Brain pericyte (primary cell): ENCODE measurements around the gene WDR46.

ENCODE experiments used
- DNase-seq: peaks from one replicate; pipeline ENCODE4 v3.0.0-alpha.2; 2012; ENCODE audit warnings: low read depth, low spot score

Gene WDR46

GRCh38 chr6:33313709-33314514 lies 24.9 kb upstream of the WDR46 start, which contains the start of gene TAPBP:
TSS of gene TAPBP (minus strand) at chr6:33314078. CDS start at chr6:33314041, 37 bp downstream.
- no peak for DNase-seq

DNA sequence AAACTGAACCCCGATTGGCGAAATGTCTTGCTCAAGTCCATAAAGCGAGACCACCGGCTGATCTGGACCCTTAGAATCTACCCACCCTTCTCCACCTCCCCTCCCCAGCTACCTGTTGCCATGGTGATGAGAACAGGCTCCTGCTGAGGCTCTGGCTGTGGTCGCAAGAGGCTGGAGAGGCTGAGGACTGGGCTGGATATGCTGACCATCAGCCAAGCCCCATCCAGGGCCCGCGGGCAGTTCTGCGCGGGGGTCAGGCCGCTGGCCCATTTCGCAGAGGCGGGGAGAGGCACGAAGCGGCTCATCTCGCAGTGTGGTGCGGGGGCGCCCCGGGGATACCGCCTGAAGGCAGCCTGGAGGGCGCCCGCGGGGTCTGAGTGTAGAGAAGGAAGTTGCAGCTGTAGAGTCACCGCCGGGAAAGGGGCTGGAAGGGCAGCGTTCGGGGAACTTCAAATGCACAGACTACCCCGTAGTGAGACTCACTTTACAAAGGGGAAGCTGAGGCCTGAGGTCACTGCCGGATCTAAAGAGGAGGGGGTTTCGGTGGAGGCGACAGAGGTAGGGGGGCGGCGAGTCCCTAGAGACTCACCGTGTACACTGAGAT lies 24.2 kb upstream of the WDR46 start:
- DNase-seq, result no peak

- DNase-seq, result no peak
These were observed 23.5 kb upstream of the WDR46 start for GRCh38 chr6:33312361-33313104.

- DNase-seq, result no peak
These were observed 17.3 kb upstream of the WDR46 start for GRCh38 chr6:33306356-33306755.

GRCh38 chr6:33305052-33305451 lies 16.0 kb upstream of the WDR46 start:
- DNase-seq, result no peak

GRCh38 chr6:33304216-33304615 lies 15.2 kb upstream of the WDR46 start:
- no peak for DNase-seq

GRCh38 chr6:33301877-33302276 lies 12.8 kb upstream of the WDR46 start:
- DNase-seq, result no peak

DNA sequence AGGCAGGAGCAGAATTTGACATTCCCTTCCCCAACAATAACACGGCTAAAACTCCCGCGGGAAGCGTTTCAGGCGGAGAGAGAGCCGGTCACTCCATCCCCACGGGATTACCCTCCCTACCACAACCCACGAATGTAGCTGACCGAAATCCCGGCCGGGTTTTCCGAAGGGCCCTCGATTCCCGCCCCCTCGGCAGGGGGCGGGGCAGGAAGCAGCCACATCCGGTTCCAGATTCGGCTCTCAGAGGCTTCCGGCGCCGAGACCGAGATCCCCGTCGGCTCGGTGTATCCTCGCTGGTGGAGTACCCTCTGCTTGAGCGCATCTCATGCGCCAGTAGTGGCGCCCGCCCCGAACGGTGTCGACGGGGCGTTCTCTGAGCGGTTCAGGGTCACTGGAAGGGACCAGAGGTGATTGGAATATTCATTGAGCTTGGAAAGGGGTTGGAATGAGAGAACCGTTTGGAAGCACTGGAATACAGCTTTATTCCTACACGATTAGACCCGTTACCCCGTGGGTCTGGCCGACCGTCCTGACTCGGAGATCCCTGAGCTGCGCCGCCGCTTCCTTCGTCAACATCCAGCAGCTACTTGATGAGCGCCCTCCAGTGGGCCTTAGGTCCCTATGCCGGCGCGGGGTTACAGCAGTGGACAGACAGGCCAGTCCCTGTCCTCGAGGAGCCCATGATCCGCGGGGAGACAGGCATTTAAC lies 10.4 kb upstream of the WDR46 start:
- DNase-seq, result no peak

- no peak for DNase-seq
These were observed 9.8 kb upstream of the WDR46 start, which contains the start of gene RGL2 for GRCh38 chr6:33298773-33299236. TSS of gene RGL2 (minus strand) at chr6:33298942. CDS start at chr6:33298610, 332 bp downstream.

DNA sequence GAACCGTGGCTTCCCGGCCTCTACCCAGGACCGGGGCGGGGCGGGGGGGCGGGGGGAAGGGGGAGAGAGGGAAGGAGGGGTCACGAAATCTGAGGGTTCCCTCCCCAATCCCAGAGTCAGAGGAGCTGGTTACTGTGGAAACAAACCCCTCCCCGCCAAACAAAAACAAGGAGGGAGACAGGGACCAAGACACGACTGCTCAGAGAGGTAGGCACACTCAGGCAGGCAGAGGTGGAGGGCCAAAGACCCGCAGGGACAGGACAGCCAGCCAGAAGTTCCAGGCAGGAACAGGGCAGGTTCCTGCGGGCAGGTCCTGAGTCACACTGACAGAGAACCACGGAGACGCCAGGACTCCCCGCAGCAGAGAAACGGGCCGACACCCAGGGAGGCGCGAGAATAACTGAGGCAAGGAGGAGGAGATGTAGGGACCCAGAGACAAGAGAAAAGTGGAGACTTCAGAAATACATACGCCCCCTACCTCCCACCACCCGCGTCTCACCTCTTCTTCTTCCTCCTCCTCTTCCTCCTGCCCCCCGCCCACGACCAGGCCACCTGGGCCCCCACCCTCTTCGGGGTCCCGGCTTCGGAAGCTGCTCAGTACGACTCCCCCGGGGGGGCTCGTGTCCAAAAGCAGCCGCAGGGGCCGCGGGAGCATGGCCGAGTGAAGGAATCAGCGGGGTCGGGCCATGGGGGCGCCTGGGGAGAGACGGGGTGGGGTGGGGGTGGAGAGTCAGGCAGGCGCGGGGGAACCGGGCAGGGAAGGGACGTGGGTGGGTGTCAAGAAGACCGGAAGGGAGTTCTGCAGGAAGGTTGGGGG lies 9.1 kb upstream of the WDR46 start:
- DNase-seq, result no peak

DNA sequence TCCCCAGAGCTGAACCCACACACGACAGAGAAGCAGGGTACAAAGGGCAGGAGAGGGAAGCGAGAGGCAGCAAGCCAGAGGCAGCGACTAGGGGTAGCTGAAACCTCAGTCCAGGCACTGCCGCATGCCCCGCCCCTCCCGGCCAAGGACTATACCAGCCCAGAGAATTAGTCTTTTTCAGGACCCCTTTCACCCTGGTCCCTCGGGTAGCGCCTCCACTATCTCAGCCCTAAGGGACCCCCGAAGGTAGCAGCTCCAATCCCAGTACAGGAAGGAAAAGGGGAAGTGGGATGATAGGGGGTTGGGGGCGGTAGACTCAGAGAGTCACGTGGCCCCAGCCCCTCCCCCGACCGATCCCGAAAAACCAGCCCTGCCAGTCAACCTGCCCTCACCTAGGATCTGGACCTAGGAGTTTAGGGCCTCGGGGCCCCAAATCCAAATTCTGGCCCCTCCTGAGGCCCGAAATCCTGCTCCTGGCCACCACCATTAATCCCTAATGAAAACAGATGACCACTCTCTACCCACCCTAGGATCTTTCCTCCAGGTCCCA lies 8.4 kb upstream of the WDR46 start:
- DNase-seq, result no peak

- DNase-seq, result no peak
These were observed 7.9 kb upstream of the WDR46 start for GRCh38 chr6:33296797-33297405.

- DNase-seq, result no peak
These were observed 6.8 kb upstream of the WDR46 start for GRCh38 chr6:33295621-33296369.

DNA sequence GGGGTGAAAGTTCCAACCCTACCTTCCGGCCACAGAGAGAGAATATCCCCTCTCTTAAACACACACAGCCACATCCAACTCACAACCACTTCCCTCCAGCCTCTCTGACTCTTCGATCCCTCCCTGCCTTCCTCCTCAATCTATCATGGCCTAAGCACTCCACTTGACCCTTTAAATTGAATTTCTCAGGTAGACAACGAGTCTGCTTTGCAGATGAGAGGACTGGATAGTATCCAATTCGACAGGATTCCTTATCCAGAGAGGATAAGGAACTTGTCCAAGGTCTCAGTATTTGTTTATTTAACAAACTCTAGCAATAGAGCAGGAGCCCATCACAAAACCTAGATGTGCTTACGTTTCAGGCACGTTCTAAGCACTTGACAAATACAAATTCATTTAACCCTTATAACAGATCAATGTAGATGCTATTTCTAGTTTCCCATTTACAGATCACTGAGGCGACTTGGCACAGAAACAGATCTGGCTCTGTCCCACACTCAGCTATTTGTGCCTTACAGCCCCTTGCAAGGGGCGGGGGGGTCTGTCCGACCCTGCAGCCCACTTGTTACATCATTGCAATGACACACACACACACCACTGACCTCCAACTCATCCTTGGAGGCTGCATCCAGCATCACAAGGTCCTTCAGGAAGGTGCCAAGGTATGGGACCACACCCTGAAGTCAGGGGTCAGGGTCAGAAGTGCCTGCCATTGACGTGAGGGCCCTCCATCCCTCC lies 5.2 kb upstream of the WDR46 start:
- DNase-seq, result no peak

GRCh38 chr6:33292996-33293682 lies 4.1 kb upstream of the WDR46 start:
- no peak for DNase-seq

- no peak for DNase-seq
These were observed 1.4 kb upstream of the WDR46 start for GRCh38 chr6:33290459-33290858.

GRCh38 chr6:33289784-33290315 lies 811 bp upstream of the WDR46 start:
- DNase-seq, result no peak
